ENCODE data around the gene LPAR3. TPM values are rescaled to one million over a fixed set of nuclear protein-coding genes. Genes with fewer than 3 reads are reported as not detected.

Gene LPAR3
- total and polyA plus RNA-seq, 2 of the 4 experiments (the other 2 are of a cell fraction), result 0.09 to 0.18 TPM

- CTCF ChIA-PET, result interaction anchor here (0.5 kb wide), 1 partner anchor 781 kb away, joined by 4 read pairs; no protein-coding TSS in a partner anchor
- TF ChIP-seq BHLHE40 (IDR thresholded peaks at IDR 0.05; ENCODE audit: low read depth, low read length) (no peak), MXI1 (IDR thresholded peaks at IDR 0.05; ENCODE audit: borderline replicate concordance, low read depth, low read length) (no peak), RCOR1 (IDR thresholded peaks at IDR 0.05; ENCODE audit: insufficient replicate concordance, low read length) (no peak), USF2 (IDR thresholded peaks at IDR 0.05; ENCODE audit: low read depth, low read length) (no peak), CEBPB (IDR thresholded peaks at IDR 0.05; ENCODE audit: low read depth, low read length) (no peak), FOS (IDR thresholded peaks at IDR 0.05; ENCODE audit: low read depth, low read length) (no peak), SMC3 (IDR thresholded peaks at IDR 0.05; ENCODE audit: low read depth, low read length) (no peak), CTCF (conservative IDR thresholded peaks at IDR 0.05; ENCODE audit: low read depth, low read length) (no peak), NFE2L2 (IDR thresholded peaks at IDR 0.05; ENCODE audit: low read depth, low read length) (no peak)
- intact Hi-C loops (cut with micrococcal nuclease), result no loop called here
Measured at GRCh38 chr1:84842748-84843231, 50.2 kb downstream of the LPAR3 start.

More at GRCh38 chr1:84842748-84843231, 50.2 kb downstream of the LPAR3 start:
- no peak overlapping the region for H3K4ac ChIP-seq (ENCODE audit: low read depth, low read length)
- H4K20me1 ChIP-seq (ENCODE audit: insufficient read depth, low read length), result no peaks in the 10 kb centered on the region
- no peak overlapping the region for H2AK9ac ChIP-seq (replicated peaks; ENCODE audit: low read depth, low read length, poor library complexity)
- H3K27me3 ChIP-seq (ENCODE audit: control insufficient read depth, insufficient read depth, low read length), result peaks cover 13% of the 10 kb centered on the region
- H3K4me2 ChIP-seq (ENCODE audit: low read depth, low read length), result no peak overlapping the region
- no TSS peak for BruUV-seq (replicated peaks)
- in situ Hi-C loops (cut with MboI; ENCODE audit: low sequenced_read_pairs), result no loop called here
- H3K9ac ChIP-seq (ENCODE audit: low read depth, low read length), result no peak overlapping the region
- dilution Hi-C loops (cut with HindIII; ENCODE audit: low sequenced_read_pairs, unreplicated experiment), result no loop called here
- H3K9me1 ChIP-seq (ENCODE audit: insufficient read depth, low read length), result 0 out of 2 replicates have a peak, but pooled peaks cover 3% of the 10 kb centered on the region
- no peak overlapping the region for H2BK20ac ChIP-seq (ENCODE audit: low read depth, low read length)
- no peaks in the 10 kb centered on the region; the same call in 1 of the 2 replicates for H3K9me3 ChIP-seq (ENCODE audit: control insufficient read depth, insufficient read depth, low read length)
- H3K18ac ChIP-seq (ENCODE audit: low read depth, low read length), result no peak overlapping the region
- H3K23ac ChIP-seq (ENCODE audit: low read depth, low read length), result no peak overlapping the region
- no CpG with 5 or more reads among the region's 3 CpGs for WGBS, 2 experiments (ENCODE audit: extremely low coverage in 2 of 2, insufficient read length in 1 of 2)
- H2AK5ac ChIP-seq (ENCODE audit: low read depth, low read length), result no peak overlapping the region
- H4K8ac ChIP-seq (ENCODE audit: low read depth in 2 of 2, low read length in 2 of 2), result no peak overlapping the region
- no peak overlapping the region for H2BK120ac ChIP-seq (ENCODE audit: low read depth, low read length)
- H3K14ac ChIP-seq (replicated peaks; ENCODE audit: low read depth, low read length), result no peak overlapping the region
- H4K5ac ChIP-seq (ENCODE audit: low read depth, low read length), result no peak overlapping the region
- H3K79me1 ChIP-seq (ENCODE audit: low read depth in 1 of 2, low read length in 2 of 2), result no peaks in the 10 kb centered on the region
- no peak overlapping the region for H3K27ac ChIP-seq (ENCODE audit: insufficient read depth, low read length)
- H4K91ac ChIP-seq (ENCODE audit: insufficient read depth, low read depth, low read length), result no peak overlapping the region
- H3K36me3 ChIP-seq (ENCODE audit: control insufficient read depth, insufficient read depth, low read length), result no peaks in the 10 kb centered on the region
- no peak overlapping the region for H3K56ac ChIP-seq (ENCODE audit: extremely low read depth, insufficient read depth, low read length)
- POLR2A ChIA-PET (ENCODE audit: unreplicated experiment), result interaction anchor here (0.6 kb wide), 1 partner anchor 99 kb away, joined by 3 read pairs; no protein-coding TSS in a partner anchor
- H2BK15ac ChIP-seq (ENCODE audit: low read depth, low read length), result no peak overlapping the region
- no peak for ATAC-seq (ENCODE audit: low read depth)
- DNase-seq, result no peak
- no peak overlapping the region for H2AFZ ChIP-seq (replicated peaks; ENCODE audit: low read length, poor library complexity)
- no peak overlapping the region for H3K4me3 ChIP-seq (ENCODE audit: insufficient read depth, low read depth, low read length)
- no peak overlapping the region for H2BK5ac ChIP-seq (ENCODE audit: low read depth, low read length, poor library complexity, severe bottlenecking)
- peaks cover 5% of the 10 kb centered on the region for H3K4me1 ChIP-seq (ENCODE audit: control insufficient read depth, insufficient read depth, low read length)

Measured in IMR-90 (cell line).